Measurements from ENCODE around the gene MPRIP.

Gene MPRIP

GRCh38 chr17:17066021-17066420 lies 23.8 kb downstream of the MPRIP start:
- DNase-seq (ENCODE audit: low read depth, low spot score): no peak

- no peak for DNase-seq (ENCODE audit: low read depth, low spot score)
Observed at GRCh38 chr17:17067257-17067656, 25.0 kb downstream of the MPRIP start.

GRCh38 chr17:17069849-17070248 lies 27.6 kb downstream of the MPRIP start:
- DNase-seq (ENCODE audit: low read depth, low spot score): no peak

GRCh38 chr17:17070931-17071330 lies 28.7 kb downstream of the MPRIP start:
- no peak for DNase-seq (ENCODE audit: low read depth, low spot score)

- DNase-seq (ENCODE audit: low read depth, low spot score): no peak
Observed at GRCh38 chr17:17071531-17072360, 29.5 kb downstream of the MPRIP start.

- DNase-seq (ENCODE audit: low read depth, low spot score): no peak
Observed at GRCh38 chr17:17072546-17072945, 30.3 kb downstream of the MPRIP start.

- DNase-seq (ENCODE audit: low read depth, low spot score): no peak
Observed at GRCh38 chr17:17073030-17073564, 30.8 kb downstream of the MPRIP start.

GRCh38 chr17:17073581-17074403 lies 31.5 kb downstream of the MPRIP start:
- no peak for DNase-seq (ENCODE audit: low read depth, low spot score)

GRCh38 chr17:17075125-17075781 lies 33.0 kb downstream of the MPRIP start:
- no peak for DNase-seq (ENCODE audit: low read depth, low spot score)

GRCh38 chr17:17076066-17076465 lies 33.8 kb downstream of the MPRIP start:
- no peak for DNase-seq (ENCODE audit: low read depth, low spot score)

GRCh38 chr17:17077101-17077500 lies 34.8 kb downstream of the MPRIP start:
- no peak for DNase-seq (ENCODE audit: low read depth, low spot score)

GRCh38 chr17:17077861-17078732 lies 35.8 kb downstream of the MPRIP start:
- no peak for DNase-seq (ENCODE audit: low read depth, low spot score)

- DNase-seq (ENCODE audit: low read depth, low spot score): no peak
Observed at GRCh38 chr17:17078832-17079231, 36.6 kb downstream of the MPRIP start.

GRCh38 chr17:17079336-17079735 lies 37.1 kb downstream of the MPRIP start:
- no peak for DNase-seq (ENCODE audit: low read depth, low spot score)

GRCh38 chr17:17079761-17080160 lies 37.5 kb downstream of the MPRIP start:
- no peak for DNase-seq (ENCODE audit: low read depth, low spot score)

GRCh38 chr17:17080181-17080631 lies 37.9 kb downstream of the MPRIP start:
- no peak for DNase-seq (ENCODE audit: low read depth, low spot score)

- DNase-seq (ENCODE audit: low read depth, low spot score): no peak
Observed at GRCh38 chr17:17080781-17081180, 38.5 kb downstream of the MPRIP start.

GRCh38 chr17:17081304-17081940 lies 39.2 kb downstream of the MPRIP start:
- DNase-seq (ENCODE audit: low read depth, low spot score): no peak

- DNase-seq (ENCODE audit: low read depth, low spot score): no peak
Observed at GRCh38 chr17:17082878-17083277, 40.6 kb downstream of the MPRIP start.

- DNase-seq (ENCODE audit: low read depth, low spot score): no peak
Observed at GRCh38 chr17:17084317-17084835, 42.1 kb downstream of the MPRIP start.
